D341Med (cell line): Measurements from ENCODE around the gene KRT8.
"Not testable (repeated sequence)": the region's sequence is repeated elsewhere in the genome, so short reads cannot be mapped to it uniquely, and the experiment has no call there.

Source experiments
- DNase-seq: peaks from one replicate; pipeline ENCODE4 v3.0.0; 2012; ENCODE audit warnings: low spot score

KRT8 gene

DNA sequence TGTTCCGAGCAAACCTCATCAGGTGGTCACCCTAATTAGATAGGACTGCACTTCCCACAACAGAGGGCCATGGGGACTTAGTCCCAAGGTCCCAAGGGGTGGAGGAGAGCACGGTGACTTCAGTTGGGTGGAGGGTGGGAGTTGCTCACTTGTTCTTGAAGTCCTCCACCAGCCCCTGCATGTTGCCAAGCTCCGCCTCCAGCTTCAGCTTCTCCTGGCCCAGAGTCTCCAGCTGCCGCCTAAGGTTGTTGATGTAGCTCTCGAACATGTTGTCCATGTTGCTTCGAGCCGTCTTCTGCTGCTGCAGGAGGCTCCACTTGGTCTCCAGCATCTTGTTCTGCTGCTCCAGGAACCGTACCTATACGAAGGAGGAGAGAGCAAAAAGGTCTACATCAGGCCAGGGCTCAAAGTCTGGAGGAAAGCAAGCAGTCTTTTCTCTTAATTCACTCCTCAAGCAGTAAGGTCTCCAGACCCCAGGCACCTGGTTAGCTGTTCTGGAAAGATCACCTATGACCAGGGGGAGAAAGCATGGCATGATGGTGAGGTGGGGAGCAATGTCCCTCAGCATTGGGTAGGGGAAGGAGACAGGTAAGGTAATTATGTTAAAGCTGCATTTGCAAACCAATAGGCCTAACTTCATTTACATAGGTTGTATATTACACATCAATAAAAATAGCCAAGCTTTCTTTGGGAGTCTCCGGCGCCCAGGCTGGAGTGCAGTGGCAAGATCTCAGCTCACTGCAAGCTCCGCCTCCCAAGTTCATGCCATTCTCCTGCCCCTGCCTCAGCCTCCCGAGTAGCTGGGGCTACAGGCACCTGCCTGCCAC is 2.9 kb downstream of the KRT8 start:
- no peak for DNase-seq

GRCh38 chr12:52900896-52901714 is 3.8 kb downstream of the KRT8 start:
- DNase-seq: no peak

DNA sequence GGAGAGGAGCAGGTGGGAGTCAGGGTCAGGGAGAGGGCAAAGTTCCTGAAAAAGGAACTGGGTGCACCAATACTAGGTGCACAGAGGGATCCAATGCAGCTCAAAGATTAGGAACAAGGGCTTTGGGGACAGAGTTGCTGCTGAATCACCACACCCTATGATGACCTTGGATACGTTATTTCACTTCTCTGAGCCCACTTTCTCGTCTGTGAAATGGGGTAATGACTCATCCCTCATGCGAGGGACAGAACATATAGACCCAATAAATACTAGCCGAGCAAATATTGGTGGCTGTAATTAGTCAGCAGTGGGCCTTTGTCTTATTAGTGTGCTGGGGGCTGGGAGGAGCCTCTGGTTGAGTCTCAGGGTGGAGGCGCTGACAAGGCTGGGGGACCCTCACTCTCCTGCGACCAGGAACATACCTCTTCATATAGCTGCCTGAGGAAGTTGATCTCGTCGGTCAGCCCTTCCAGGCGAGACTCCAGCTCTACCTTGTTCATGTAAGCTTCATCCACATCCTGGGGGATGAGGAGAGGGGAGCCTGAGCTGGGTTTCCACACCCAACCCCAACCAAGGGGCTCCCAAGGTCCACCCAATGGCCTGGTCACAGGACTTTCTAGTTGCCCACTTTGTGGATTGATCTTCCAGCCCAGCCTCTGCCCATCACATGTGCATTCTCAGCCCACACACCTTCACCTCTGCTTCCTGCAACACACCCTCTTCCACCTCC is 4.5 kb downstream of the KRT8 start:
- no peak for DNase-seq

- no peak for DNase-seq
Measured at GRCh38 chr12:52899338-52900035, 5.4 kb downstream of the KRT8 start.

DNA sequence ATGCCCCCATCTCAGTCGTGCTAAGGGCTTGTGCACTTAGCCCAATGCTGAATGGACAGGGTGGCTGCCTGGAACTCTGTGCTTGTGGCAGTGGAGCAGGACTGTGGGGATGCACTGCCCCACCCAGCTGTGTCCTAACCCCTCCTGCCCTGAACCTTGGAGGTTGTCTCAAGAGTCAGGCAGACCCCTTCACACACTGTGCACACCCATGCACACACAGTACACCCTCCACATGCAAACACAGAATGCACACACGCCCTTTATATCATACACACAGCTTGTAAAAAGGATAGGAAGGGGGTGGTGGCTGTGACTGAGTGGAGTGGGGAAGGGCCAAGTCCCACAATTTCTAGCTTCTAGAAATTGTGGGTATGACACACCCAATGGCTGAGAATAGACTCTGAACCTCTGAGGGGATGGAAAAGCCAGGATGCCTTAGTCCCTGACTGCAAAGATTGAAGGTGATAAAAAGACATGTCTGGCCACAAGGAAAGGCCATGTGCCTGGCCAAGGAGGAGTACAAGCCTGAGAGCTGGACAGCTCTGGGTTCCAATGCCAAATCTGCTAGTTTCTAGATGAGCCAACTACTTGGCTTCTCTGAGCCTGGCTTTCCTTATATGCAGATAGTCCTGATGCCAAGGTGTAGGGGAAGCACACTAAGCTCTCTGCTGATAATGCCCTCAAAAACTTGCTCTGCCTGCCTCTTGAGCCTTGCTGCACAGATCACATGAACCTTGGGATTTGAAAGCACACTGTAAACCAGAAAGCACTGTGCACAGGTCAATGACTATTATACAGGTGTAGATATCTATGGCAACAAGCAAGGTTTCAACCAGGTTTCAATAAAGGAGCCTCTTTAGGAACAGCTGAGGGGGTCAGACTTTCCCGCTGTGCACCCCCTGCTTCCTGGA is 8.4 kb downstream of the KRT8 start:
- no peak for DNase-seq

DNA sequence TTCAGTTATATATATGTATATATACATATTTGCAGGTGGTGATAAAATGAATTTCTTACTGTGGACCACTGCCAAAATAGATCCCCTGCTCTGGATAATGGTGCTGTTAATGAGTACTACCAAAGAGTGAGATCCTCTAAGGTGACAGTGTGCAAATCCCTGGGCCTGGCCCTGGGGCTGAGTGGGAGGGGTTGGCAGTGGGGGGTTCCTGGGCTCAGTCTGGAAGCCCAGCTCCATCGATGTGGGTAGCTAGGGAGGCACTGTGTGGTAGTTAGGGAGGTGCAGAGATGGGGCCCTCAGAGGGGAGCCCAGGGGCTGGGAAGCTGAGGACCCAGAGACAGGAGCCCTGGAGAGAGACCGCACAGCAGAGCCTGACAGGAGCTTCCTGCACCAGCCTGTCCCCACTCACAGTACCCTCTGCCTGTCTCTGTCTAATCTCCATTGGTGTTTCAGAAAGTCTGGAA is 9.1 kb downstream of the KRT8 start:
- no peak for DNase-seq

GRCh38 chr12:52892974-52893373 is 11.9 kb downstream of the KRT8 start:
- DNase-seq: no peak

- DNase-seq: no peak
Measured at GRCh38 chr12:52892207-52892852, 12.5 kb downstream of the KRT8 start.

DNA sequence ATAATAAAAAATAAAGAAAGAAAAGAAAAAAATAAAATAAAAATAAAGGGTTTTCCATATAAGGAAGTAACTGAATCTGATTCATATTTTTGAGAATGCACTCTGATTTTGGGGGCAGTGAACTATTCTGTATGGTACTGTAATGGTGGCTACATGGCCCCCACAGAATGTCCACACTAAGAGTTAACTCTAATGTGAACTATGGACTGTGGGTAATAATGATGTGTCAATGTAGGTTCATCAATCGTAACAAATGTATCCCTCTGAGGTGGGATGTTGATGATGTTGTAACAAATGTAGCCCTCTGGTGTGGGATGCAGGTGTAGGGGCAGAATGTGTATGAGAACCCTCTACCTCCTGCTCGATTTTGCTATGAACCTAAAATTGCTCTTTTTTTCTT is 13.8 kb downstream of the KRT8 start:
- no peak for DNase-seq

- DNase-seq: no peak
Measured at GRCh38 chr12:52890417-52890816, 14.5 kb downstream of the KRT8 start.

DNA sequence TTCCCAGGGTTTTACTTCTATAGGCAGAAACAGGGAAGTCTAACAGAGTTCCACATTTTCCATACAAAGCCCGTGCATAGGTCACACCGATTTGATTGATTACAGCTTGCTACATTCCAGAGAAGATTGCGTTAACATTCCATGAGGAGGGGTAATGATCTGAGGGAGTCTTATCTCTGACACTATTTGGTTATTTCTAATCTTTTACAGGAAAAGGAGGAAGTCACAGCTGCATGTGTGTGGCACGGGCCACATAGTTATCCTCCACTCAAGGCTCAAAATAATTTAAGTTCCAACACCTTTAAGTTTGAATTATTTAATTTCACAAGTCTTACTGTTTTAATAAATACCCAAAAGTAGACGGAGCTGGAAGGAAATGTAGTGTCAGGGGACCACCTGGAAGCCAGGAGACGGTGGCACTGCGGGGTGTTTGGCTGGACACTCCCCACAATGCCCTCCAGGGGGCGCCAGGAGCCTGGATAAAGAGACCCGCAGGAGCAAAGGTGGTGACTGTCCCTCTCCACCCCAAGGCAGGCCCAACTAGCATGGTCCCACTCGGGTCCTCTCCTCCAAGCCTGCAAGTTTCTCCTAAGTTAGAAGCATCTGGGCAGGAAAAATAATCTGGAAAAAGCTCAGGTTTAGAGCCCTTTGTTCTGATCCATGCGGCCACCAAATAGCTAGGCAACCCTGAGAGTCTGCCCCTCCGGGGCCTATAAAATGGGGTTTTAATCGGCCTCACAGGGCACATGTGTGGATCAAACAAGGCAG is 20.2 kb downstream of the KRT8 start:
- peak; percentile 88 for DNase-seq

- DNase-seq: not testable (repeated sequence)
Measured at GRCh38 chr12:52880499-52880898, 24.4 kb downstream of the KRT8 start.

- DNase-seq: peak; percentile 84
Measured at GRCh38 chr12:52879394-52880351, 25.2 kb downstream of the KRT8 start.

DNA sequence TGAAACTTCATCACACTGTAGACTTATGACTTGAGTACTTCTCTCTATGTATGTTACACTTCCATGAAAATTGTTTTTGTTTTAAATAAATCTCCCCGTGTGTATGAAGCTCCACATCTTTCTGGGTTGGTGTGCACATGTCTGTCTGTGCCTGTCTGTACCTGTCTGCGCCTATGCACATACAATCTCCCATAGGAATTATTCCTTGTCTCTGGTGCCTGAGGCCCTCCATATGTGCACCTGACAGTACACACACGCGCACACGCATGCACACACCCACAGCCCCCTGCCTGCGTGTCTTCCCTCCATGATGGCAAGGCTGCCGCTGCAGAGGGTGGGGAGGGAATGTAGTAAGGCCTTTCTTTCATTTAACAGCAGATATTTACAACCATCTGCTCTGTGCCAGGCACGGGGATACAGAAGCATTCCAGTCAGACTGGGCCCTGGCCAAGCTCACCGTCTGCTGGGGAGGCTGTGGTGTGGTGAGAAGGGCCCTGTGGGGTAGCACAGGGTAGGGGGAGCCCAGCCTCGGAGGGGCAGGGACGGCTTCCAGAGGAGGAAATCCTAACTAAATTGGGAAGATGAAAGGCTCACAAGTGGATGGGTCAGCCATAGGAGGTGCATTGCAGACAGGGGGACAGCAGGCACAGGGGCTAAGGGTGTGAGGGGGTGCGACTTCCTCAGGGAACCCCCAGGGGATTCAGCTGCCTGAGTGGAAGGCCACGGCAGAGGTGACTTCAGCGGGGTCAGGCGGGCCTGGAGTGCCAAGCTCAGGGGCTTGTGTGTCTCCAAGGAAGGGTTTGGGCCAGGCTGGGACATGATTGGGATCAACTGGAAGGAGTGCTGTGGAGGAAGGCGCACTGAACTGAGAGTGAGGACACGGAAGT is 26.1 kb downstream of the KRT8 start:
- no peak for DNase-seq

DNA sequence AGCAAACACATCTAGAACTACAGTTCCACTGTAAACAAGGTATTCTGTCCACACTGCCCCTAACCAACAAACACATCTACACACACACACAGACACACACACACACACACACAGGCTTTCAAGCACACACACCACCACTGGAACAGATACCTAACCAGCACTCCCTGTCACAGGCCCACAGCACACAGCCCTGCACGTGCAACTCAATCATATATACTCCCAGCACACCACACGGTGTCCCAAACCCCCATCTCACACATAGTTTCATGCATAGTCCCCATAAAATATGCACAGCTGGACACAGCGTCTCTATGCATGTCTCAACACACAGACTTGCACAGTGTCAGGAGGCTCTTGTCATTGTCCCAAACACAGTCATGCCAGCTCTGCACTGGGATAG is 27.6 kb downstream of the KRT8 start:
- DNase-seq: no peak

DNA sequence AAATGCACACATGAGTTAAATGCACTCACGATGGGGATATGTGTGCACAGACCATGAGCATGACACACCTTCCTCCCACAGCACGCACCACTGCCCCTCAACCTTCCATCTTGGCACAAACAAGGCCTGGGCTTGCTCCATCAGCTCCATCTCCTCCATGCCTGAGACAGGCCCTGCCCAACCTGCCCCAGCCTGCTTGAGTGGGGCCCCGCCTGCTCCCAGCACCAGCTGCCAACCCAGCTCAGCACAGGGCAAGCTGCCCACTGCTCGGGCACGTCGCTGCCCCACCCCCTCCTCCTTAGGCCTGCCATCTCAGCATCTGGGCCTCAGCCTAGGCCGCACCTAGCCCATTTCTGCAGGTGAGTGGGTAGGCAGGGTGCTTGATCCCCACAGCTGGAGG is 28.5 kb downstream of the KRT8 start:
- DNase-seq: no peak
